GM19238 (cell line): ENCODE measurements around the gene ZNF83.
"Not testable (repeated sequence)": the region's sequence is repeated elsewhere in the genome, so short reads cannot be mapped to it uniquely, and the experiment has no call there.

Experiments used
- DNase-seq: peaks from one replicate; pipeline ENCODE4 v3.0.0; 2011; ENCODE audit warnings: low spot score; ENCODE audit not compliant: insufficient read length

ZNF83 gene

DNA sequence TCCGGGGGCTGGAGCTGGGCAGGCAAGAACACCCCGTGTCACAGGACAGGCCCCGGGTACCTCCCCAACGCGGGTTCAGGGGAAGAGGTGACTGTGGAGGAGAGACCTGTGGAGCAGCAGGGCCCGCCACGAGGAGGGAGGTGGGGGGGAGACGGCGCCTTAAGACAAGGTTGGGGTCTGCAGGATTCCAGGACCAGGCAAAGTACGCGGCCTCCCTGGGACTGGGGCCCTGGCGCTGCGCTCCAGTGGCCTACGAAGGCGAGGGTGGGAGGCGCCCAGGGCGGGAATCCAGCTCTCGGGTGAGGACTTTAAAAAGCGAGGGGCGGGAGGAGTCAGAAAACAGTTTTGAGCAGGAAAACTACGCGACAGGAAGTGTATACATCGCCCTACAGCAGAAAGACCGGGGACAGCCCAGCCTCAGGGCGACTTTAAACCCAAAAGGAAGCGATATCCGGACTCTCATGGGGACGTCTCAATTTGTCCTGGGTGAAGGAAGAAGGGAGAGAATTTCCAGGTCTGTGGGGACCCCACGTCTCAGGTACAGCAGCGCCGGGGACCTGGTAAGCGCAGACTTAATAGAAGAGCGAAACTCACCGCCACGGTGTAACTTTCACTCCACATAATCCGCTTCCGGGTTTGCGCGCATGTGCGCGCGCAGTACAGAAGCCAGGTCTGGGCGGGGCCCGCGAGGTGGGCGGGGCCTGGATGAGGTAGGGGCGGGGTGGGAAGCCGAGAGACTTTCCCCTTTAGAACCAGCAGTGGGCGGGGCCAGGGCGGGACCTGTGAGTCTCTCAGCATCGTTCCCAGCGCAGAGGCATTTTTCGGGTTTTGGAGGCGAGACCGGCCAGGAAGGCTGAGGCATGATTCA is at the start of gene ZNF83:
Gene ZNF83, minus strand, starts transcription at position 638 of the 868 bp plus-strand sequence.
- peak; percentile 88 for DNase-seq

DNA sequence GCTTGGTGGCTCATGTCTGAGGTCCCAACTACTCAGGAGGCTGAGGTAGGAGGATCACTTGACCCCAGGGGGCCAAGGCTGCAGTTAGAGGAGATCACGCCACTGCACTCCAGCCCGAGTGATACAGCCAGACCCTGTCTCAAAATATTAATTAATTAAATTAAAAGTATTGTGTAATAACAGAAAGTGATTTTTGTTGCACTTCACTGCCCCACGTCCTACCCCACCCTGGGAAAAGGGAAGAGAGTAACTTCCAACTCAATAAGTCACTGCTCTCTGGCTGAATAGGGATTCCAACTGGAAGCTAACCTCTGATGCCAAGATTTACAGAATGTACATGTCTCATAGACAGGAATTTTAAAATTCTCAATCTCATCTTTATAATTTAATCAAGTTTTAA is 49.5 kb upstream of the ZNF83 start:
- no peak for DNase-seq

DNA sequence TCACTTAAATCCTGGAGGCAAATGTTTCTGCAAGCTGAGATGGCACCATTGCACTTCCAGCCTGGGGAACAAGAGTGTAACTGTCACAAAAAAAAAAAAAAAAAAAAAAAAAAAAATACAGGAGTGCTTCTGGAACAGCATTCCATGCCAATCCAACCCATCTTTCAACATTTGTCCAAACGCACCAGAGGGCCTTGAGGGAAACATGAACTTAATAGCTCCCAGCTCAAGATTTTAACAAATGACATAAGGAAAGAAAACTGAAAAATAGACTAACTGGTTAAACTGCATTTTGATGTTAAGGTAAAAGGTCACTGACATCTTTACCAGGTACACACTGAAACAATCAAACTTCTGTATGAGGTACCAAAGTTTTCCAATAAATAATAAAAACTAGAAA is 47.7 kb upstream of the ZNF83 start:
- DNase-seq: no peak

DNA sequence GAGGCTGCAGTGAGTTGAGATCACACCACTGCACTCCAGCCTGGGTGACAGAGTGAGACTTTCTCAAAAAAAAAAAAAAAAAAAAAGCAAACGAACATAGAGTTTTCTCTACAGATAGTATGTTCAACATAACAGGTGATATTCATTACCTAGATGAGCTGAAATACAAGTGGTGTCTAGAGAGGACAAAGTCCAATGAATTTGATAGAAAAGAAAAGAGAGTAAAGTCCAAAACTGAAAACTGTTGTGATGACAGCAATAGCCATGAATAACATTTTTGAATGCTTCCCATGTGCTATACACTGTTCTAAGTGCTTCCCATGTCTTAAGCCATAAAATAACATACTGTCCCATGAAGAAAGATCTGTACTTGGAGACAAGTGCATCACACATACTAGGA is 43.1 kb upstream of the ZNF83 start:
- DNase-seq: not testable (repeated sequence)

DNA sequence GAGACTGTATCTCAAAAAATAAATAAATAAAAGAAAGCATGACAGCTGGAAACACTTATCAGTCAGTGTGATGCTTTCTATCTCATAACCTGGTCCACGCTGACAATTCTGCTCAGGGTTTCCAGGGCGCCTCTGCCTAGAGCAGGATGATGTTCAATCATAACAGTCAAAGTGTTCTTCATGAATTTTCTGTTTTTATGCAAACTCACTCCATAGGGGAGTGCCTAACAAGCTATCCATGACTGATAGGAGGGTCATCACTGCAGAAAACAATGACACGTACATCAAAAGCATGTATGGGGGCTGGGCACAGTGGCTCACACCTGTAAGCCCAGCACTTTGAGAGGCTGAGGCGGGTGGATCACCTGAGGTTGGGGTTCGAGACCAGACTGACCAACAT is 41.4 kb upstream of the ZNF83 start:
- no peak for DNase-seq

DNA sequence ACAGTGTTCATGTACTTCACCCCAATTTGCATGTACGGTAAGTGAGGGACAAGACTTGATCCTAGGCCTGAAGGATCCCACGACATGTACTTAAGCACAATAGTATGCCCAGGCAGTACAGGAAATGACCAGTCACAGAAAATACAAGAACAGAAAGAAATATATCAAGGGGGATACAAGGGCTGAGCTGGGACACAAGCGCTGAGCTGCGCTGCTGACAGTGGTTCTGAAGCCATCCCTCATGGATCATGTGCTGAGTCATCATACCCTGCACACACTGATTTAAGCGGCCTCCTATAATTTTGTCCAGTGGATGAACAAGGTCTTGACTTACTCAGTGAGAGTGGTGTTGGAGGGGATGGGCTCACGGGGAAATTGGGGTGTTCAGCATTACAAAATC is 37.1 kb upstream of the ZNF83 start:
- DNase-seq: not testable (repeated sequence)

DNA sequence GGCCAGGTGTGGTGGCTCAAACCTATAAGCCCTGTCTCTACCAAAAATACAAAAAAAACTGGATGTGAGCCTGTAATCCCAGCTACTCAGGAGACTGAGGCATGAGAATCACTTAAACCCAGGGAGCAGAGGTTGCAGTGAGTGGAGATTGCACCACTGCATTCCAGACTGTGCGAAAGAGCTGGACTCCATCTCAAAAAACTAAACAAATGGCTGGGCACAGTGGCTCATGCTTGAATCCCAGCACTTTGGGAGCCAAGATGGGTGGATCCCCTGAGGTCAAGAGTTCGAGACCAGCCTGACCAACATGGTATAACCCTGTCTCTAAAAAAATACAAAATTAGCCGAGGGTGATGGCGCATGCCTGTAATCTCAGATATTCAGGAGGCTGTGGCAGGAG is 34.9 kb upstream of the ZNF83 start:
- DNase-seq: no peak

DNA sequence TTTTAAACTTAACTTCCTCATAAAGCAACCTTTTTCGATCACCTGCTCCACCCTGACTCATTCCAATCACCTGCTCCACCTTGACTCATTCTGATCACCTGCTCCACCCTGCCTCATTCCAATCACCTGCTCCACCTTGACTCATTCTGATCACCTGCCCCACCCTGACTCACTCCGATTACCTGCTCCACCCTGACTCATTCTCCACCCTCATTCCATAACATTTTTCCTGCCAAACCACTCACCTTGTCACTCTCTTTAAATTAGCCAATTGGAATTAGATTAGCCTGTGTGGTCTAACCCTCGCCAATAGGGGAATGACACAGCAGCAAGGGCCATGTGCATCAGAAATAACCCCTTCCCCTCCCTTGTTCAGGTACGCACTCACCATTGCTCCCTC is 31.9 kb upstream of the ZNF83 start:
- no peak for DNase-seq

DNA sequence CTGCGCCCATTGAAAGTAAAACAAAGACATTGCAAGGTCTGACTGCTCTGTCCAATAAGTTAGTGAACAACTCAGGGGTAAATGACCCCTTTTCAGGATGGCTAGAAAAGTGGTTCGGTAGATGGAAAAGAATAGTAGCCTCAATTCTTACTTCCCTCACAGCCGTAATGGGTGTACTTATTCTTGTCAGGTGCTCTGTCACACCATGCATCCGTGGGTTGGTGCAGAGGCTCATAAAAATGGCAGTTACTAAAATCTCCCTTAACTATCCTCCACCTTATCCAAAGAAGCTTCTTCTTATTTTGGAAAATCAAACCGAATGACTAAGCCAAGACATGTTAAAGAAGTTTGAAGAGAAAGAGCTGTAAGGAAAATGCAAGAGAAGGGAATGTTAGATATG is 31.4 kb upstream of the ZNF83 start:
- DNase-seq: no peak

DNA sequence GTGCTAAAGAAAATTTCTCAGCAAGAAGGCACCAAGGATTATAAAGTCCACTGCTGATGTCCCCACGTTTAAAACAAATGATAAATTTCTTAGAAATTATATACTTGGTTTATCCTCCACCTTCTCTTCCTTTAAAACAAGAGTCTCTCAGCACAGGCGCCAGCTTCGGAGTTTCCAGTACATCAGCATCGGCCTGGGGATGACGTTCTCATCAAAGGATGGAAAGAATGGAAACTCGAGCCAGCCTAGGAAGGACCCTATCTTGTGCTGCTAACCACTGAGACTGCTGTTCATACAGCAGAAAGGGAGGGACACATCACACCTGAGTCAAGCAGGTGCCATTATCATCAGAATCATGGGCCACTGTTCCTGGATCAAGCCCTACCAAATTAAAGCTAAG is 29.8 kb upstream of the ZNF83 start:
- DNase-seq: no peak

DNA sequence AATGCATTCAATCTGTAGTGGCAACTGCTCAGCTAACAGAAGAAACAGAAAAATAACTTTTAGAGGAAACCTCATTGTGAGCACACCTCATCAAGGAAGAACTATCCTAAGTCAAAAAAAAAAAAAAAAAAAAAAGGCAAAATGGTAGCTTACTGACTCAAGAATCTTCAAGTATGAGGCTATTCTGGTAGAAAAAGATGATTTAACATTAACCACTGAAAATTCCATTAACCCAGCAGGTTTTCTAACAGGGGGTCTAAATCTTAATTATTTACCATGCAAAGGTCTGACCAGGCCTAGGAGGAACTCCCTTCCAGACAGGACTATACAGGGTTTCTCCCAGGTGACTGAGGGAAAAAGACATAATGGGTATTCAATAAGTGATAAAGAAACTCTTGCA is 28.4 kb upstream of the ZNF83 start:
- no peak for DNase-seq

DNA sequence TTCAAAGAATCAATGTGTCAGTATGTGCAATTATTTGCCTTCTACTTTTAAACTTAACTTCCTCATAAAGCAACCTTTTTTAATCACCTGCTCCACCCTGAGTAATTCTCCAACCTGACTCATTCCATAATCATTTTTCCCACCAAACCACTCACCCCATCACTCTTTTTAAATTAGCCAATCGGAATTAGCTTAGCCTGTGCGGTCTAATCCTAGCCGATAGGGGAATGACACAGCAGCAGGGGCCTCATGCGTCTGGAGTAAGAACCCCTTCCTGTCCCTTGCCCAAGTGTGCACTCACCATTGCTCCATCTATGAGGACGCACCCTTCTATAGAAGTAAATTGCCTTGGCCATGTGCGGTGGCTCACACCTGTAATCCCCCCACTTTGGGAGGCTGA is 27.4 kb upstream of the ZNF83 start:
- DNase-seq: no peak

DNA sequence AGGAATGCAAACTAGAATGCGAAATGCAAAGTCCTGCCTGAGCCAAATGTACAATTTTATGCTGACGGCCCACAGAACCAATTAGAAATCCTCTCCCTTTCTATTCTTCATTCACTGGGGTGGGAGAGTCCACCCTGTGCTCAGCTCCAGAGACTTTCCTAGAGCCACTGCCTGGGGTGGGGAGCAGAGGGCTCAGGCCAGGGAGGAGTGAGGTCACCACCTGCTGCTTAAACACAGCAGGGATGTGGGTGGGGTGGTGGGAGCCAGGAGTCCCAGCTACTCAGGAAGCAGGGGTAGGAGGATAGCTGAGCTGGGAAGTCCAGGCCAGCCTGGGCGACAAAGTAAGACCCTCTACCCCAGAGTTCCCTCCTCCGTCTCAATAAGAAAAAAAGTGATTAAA is 26.9 kb upstream of the ZNF83 start:
- no peak for DNase-seq

DNA sequence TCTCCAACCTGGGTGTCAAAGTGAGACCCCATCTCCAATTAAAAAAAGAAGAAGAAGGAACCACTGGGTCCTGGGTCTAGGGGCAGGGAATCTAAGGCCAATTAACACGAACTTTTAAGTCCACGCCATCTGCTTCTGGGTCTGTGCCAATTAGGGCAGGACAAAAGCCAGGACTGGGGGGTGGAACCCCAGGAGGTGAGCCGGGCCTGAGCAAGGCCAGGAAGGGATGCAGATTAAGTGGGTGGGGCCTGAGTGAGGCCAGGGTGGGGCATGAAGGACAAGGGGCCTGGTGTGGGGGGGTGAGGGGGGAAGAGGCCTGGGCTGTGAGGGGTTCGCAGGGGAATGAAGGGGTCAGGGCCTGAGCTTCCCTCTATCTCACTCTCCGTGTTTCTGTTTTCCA is 26.3 kb upstream of the ZNF83 start:
- DNase-seq: no peak

DNA sequence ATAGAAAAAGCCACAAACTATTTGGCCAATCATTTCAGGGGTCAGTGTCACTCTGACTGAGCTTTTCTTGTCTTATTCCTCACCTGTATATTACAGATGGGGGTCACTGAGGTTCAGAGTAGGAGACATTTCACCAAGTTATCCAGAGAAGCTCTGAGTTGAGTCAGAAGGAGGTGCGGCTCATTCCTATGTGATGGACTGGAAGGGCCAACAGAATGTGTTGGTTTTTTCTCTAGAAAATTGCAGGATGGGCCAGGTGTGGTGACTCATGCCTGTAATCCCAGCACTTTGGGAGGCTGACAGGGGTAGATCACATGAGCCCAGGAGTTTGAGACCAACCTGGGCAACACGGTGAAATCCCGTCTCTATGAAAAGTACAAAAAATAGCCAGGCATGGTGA is 24.5 kb upstream of the ZNF83 start:
- DNase-seq: no peak

DNA sequence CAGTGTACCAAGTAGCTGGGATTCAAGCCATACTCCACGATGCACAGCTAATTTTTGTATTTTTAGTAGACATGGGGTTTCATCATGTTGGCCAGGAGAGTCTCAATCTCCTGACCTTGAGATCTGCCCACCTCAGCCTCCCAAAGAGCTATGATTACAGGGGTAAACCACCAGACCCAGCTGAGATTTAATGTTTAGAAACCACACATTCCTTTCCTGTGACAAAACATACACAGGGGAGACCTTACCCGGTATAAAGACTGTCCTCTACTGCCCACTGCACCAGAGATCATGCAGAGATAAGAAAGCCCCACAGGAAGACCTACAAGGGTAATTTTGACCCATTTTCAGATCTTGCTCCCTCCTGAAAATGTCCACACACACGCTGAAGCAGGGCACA is 22.8 kb upstream of the ZNF83 start:
- DNase-seq: no peak

DNA sequence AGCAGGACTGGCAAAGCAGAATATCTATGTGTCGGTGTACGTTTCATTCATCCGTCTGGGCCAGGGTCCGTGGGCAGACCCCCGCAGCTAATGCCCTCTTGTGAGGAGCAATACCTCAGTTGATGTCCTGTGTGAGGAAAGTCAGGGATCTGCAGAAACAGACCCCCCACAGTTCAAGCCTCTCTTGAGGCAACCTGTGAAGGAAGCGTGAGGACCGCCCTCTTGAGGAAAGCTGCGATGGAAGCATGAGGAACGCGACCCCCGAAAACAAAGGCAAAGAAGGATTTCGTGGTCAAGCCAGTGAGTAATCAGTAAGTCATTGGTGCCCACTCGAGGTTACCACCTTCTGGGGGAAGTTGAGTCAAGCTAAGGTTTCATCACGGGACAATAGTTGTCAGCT is 20.9 kb upstream of the ZNF83 start:
- no peak for DNase-seq

DNA sequence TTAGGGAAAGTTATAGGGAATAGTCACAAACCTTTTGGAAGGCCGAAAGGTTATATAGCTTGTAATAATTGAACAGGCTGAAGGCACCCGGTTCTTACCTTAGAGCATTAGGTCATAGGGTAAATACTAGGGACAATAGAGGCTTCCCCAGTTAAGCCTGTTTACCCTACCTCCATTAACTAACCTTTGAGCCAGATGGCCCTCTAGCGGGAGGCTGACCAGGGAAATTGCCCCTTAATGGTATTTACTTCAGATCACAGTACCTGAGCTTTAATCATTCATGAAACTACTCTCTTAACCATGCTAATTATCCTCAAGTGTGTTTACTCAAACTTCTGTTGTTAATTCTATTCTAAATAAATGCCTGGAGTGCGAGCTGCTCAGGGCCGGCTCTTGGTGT is 20.4 kb upstream of the ZNF83 start:
- no peak for DNase-seq

DNA sequence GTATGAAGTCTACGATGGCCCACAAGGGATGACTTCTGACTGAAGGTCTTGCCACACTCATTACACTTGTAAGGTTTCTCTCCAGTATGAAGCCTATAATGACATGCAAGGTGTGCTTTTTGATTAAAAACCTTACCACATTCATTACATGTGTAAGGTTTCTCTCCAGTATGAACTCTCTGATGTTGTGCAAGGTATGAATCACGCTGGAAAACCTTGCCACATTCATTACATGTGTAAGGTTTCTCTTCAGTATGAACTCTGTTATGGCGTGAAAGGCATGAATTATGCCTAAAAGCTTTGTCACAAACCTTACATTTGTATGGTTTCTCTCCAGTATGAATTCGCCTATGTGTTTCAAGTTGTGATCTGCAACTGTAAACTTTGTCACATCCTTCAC is 15.0 kb upstream of the ZNF83 start:
- DNase-seq: no peak

DNA sequence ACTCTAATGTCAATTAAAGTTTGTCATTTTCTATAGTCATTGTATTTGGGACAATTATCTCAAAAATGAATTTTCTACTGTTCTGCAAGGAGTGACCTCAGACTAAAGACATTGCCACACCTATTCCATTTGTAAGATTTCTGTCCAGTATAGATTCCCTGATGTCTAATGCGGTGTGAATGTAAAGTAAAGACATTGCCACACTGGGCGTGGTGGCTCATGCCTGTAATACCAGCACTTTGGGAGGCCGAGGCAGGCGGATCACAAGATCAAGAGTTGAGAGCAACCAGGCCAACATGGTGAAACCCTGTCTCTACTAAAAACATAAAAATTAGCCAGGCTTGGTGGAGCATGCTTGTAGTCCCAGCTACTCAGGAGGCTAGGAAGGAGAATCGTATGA is 13.8 kb upstream of the ZNF83 start:
- DNase-seq: no peak

DNA sequence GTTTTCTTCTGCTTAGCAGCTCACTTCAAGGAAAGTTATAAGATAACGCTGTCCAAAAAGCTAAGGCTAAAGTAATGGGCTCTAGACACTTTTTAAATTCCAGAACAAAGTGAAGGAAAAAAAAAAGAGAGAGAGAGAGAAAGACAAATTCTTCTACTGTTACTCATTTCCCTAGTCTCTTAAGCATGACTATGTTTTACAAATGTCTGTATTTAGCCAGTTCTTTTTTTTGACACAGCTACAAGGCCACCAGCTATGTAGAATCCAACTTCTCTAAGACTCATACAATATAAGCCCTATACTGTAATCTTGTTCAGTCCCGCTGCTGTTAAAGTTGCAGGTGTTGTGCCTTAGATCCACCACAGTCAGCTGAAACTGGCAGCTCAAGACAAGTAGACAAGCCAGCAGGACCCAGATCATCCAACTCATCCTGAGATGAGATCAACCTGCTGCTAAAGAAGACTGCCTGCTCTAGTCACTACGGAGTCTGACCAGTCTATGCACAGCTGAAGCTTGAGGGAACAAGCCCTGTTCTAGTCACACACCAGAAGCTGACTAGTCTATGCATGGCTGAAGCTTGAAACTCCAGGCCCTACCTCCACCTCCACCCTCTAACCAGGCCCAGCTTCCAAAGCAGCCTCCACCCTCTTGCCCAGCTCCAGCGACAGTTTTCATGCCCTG is 10.3 kb upstream of the ZNF83 start:
- no peak for DNase-seq

DNA sequence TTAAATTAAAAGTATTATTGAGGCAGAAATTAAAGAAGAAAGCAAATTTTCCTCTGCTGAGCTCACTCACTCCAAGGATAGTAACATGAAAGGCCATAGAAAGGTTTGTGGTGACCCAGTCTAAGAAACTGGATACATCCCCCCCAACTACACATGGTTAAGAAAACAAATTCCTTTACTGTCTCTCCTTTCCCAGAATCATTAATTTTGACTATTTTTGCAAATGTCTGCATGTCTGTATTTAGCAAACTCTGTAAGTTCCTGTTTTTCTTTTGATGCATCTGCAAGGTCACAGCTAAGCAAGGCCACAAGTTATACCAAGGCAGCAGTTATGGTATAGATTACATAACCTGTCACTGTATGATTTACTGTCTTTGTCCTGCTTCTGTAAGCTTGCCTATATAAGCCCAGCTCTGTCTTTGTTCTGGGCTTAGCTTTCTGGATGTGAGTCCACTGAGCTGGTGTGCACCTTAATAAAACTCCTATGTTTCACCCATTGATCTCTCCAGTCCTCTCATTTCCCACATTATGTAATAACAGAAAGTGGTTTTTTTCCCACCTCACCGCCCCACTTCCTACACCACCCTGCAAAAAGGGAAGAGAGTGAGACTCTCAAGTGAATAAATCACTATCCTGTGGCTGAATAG is 8.5 kb upstream of the ZNF83 start:
- DNase-seq: no peak

DNA sequence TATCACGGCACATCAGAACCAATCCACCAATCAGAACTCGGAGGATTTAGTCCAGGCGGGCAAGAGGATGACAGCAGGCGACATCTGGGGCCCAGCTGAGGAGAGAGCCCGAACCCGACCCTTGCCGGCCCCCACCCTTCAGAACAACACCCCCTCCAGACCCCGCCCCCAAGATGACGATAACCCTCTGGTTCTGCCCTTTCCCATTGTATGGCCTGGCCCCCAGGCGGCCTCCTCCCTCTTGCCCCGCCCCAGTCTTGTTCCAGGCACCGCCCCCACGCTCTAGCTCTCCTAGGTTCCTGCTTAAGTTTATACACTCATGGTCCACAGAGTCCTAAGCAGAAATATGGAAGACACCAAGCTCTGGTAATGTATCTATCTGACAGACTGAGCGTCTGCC is 2.8 kb upstream of the ZNF83 start:
- DNase-seq: no peak
